22Rv1 (cell line): Measurements from ENCODE around the gene GJB4.

ENCODE experiments used
- ZFX ChIP-seq: fragments of 450-650 bp; IDR thresholded peaks from 2 replicates; pipeline ENCODE4 v1.6.1; 2017; ENCODE audit warnings: antibody characterized with exemption, borderline replicate concordance
- TF ChIP-seq, protein P1 (sequence below): fragments of 450-650 bp; IDR thresholded peaks from 2 replicates; pipeline ENCODE4 v1.5.1; 2017; ENCODE audit warnings: mild to moderate bottlenecking

DNA sequence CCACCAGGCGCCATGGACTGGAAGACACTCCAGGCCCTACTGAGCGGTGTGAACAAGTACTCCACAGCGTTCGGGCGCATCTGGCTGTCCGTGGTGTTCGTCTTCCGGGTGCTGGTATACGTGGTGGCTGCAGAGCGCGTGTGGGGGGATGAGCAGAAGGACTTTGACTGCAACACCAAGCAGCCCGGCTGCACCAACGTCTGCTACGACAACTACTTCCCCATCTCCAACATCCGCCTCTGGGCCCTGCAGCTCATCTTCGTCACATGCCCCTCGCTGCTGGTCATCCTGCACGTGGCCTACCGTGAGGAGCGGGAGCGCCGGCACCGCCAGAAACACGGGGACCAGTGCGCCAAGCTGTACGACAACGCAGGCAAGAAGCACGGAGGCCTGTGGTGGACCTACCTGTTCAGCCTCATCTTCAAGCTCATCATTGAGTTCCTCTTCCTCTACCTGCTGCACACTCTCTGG, 25.2 kb downstream of the GJB4 start:
- TF ChIP-seq, protein P1, sequence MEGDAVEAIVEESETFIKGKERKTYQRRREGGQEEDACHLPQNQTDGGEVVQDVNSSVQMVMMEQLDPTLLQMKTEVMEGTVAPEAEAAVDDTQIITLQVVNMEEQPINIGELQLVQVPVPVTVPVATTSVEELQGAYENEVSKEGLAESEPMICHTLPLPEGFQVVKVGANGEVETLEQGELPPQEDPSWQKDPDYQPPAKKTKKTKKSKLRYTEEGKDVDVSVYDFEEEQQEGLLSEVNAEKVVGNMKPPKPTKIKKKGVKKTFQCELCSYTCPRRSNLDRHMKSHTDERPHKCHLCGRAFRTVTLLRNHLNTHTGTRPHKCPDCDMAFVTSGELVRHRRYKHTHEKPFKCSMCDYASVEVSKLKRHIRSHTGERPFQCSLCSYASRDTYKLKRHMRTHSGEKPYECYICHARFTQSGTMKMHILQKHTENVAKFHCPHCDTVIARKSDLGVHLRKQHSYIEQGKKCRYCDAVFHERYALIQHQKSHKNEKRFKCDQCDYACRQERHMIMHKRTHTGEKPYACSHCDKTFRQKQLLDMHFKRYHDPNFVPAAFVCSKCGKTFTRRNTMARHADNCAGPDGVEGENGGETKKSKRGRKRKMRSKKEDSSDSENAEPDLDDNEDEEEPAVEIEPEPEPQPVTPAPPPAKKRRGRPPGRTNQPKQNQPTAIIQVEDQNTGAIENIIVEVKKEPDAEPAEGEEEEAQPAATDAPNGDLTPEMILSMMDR = no peak
- TF ChIP-seq ZFX = no peak
